ENCODE data around the gene WDR1.

WDR1 gene

GRCh38 chr4:10160281-10160856 lies 43.8 kb upstream of the WDR1 start:
- Histone ChIP-seq H3K9ac (ENCODE audit: low read length) (no peak overlapping the region), H3K27ac (ENCODE audit: low read depth, low read length) (no peak overlapping the region), H3K9me3 (ENCODE audit: insufficient read depth, low read length) (no peaks in the 10 kb centered on the region), H3K36me3 (ENCODE audit: low read length) (no peaks in the 10 kb centered on the region), H4K20me1 (ENCODE audit: low read depth, low read length) (no peaks in the 10 kb centered on the region), H3K9me2 (replicated peaks; ENCODE audit: insufficient read depth, low read length) (no peaks in the 10 kb centered on the region), H3K4me2 (ENCODE audit: low read depth, low read length, poor library complexity, severe bottlenecking) (no peak overlapping the region), H3K27me3 (ENCODE audit: low read length) (no peaks in the 10 kb centered on the region), H3K79me2 (ENCODE audit: insufficient read depth, low read length) (no peaks in the 10 kb centered on the region), H2AFZ (ENCODE audit: low read depth, low read length, severe bottlenecking) (no peak overlapping the region), H3F3A (ENCODE audit: insufficient read depth) (no peaks in the 10 kb centered on the region), H3K4me3 (ENCODE audit: insufficient read depth, low read length, poor library complexity, severe bottlenecking) (no peak overlapping the region)
- TF ChIP-seq CTCF (IDR thresholded peaks at IDR 0.05; ENCODE audit: insufficient read depth, low read length, poor library complexity, severe bottlenecking) (no peak), EZH2phosphoT487 (conservative IDR thresholded peaks at IDR 0.05; ENCODE audit: low read length) (no peak)

- no peak for TF ChIP-seq CTCF (IDR thresholded peaks at IDR 0.05; ENCODE audit: insufficient read depth, low read length, poor library complexity, severe bottlenecking)
- TF ChIP-seq EZH2phosphoT487 (conservative IDR thresholded peaks at IDR 0.05; ENCODE audit: low read length): no peak
- Histone ChIP-seq H3K27ac (ENCODE audit: low read depth, low read length) (no peak overlapping the region), H3K9me2 (replicated peaks; ENCODE audit: insufficient read depth, low read length) (no peaks in the 10 kb centered on the region), H3K36me3 (ENCODE audit: low read length) (no peaks in the 10 kb centered on the region), H3K9ac (ENCODE audit: low read length) (no peak overlapping the region), H3K27me3 (ENCODE audit: low read length) (no peaks in the 10 kb centered on the region), H2AFZ (ENCODE audit: low read depth, low read length, severe bottlenecking) (no peak overlapping the region), H3K4me3 (ENCODE audit: insufficient read depth, low read length, poor library complexity, severe bottlenecking) (no peak overlapping the region), H3F3A (ENCODE audit: insufficient read depth) (no peaks in the 10 kb centered on the region), H3K9me3 (ENCODE audit: insufficient read depth, low read length) (no peaks in the 10 kb centered on the region), H4K20me1 (ENCODE audit: low read depth, low read length) (no peaks in the 10 kb centered on the region), H3K79me2 (ENCODE audit: insufficient read depth, low read length) (no peaks in the 10 kb centered on the region), H3K4me2 (ENCODE audit: low read depth, low read length, poor library complexity, severe bottlenecking) (no peak overlapping the region)
Observed at GRCh38 chr4:10159671-10160070, 43.1 kb upstream of the WDR1 start.

- H3K9ac ChIP-seq (ENCODE audit: low read length): no peak overlapping the region
- no peaks in the 10 kb centered on the region for H3K27me3 ChIP-seq (ENCODE audit: low read length)
Observed at GRCh38 chr4:10158333-10158942, 41.8 kb upstream of the WDR1 start.

More at GRCh38 chr4:10158333-10158942, 41.8 kb upstream of the WDR1 start:
- Histone ChIP-seq H4K20me1 (ENCODE audit: low read depth, low read length) (no peaks in the 10 kb centered on the region), H3K27ac (ENCODE audit: low read depth, low read length) (no peak overlapping the region), H3F3A (ENCODE audit: insufficient read depth) (no peaks in the 10 kb centered on the region), H3K4me3 (ENCODE audit: insufficient read depth, low read length, poor library complexity, severe bottlenecking) (no peak overlapping the region), H3K4me2 (ENCODE audit: low read depth, low read length, poor library complexity, severe bottlenecking) (no peak overlapping the region), H2AFZ (ENCODE audit: low read depth, low read length, severe bottlenecking) (no peak overlapping the region), H3K9me3 (ENCODE audit: insufficient read depth, low read length) (no peaks in the 10 kb centered on the region), H3K36me3 (ENCODE audit: low read length) (no peaks in the 10 kb centered on the region), H3K9me2 (replicated peaks; ENCODE audit: insufficient read depth, low read length) (no peaks in the 10 kb centered on the region), H3K79me2 (ENCODE audit: insufficient read depth, low read length) (no peaks in the 10 kb centered on the region)
- TF ChIP-seq CTCF (IDR thresholded peaks at IDR 0.05; ENCODE audit: insufficient read depth, low read length, poor library complexity, severe bottlenecking) (no peak), EZH2phosphoT487 (conservative IDR thresholded peaks at IDR 0.05; ENCODE audit: low read length) (no peak)

All from SU-DHL-6 (cell line).